Right cardiac atrium (tissue), 5 donors: ENCODE measurements around the gene SH2D4B. TPM values are rescaled to one million over a fixed set of nuclear protein-coding genes. Genes with fewer than 3 reads are reported as not detected.

ENCODE experiments used
- ATAC-seq, 2 donors: fragments of 200-7000 bp; cut with Tn5 transposase; one replicate each; pipeline versions ENCODE4 v1.8.0 to v1.9.1; 2020; ENCODE audit warnings: moderate library complexity in 2 of 2, mild to moderate bottlenecking in 1 of 2
- DNase-seq, 3 donors: peaks; one replicate each; pipeline ENCODE4 v3.0.0-alpha.2; 2020
- H3K27ac ChIP-seq: one replicate; pipeline ENCODE4 v1.5.1; 2013; ENCODE audit warnings: mild to moderate bottlenecking, low read length, control low read depth, moderate library complexity
- H3K27me3 ChIP-seq: one replicate; pipeline ENCODE4 v1.6.1; 2013; ENCODE audit not compliant: control insufficient read depth, insufficient read depth
- H3K4me1 ChIP-seq: one replicate; pipeline ENCODE4 v1.6.1; 2013; ENCODE audit warnings: low read length; ENCODE audit not compliant: control insufficient read depth, insufficient read depth
- H3K4me3 ChIP-seq: one replicate; pipeline ENCODE4 v1.5.1; 2013; ENCODE audit warnings: low read length, control low read depth
- H3K9me3 ChIP-seq: one replicate; pipeline ENCODE4 v1.6.1; 2013; ENCODE audit warnings: low read length; ENCODE audit not compliant: control insufficient read depth
- WGBS: extraction: QIAGEN DNeasy Blood & Tissue Kit; methylation state at CpG from one replicate; pipeline ENCODE4 v1.1.7; 2013; 5-methylcytosine and 5-hydroxymethylcytosine counted together
- intact Hi-C, 4 donors: fragments of 100-400 bp; cut with DNase I; formaldehyde crosslinking; loops; one replicate each; pipeline versions ENCODE4 v1.11.0 to v1.14.0; 2022 to 2023
- polyA plus RNA-seq: library from polyadenylated mRNA; stranded (reverse); fragments of 200-250 nt; gene quantifications from one replicate; pipeline ENCODE4 v1.2.3, GENCODE V29; 2013
- total RNA-seq, 4 donors: library from RNA; stranded (reverse); fragmentation: NEBNext Ultra II Directional; extraction: Animal tissue kit (Norgen Biotek cat#: 25700); gene quantifications; one replicate each; pipeline ENCODE4 v1.2.1, GENCODE V29; 2021
- donor health status: healthy with polysubstance abuse.
- donor health status: DM: no; HTN: yes; CAD: no.
- donor health status: DM: no; HTN: no; CAD: no.
- donor health status: DM: no; HTN: yes; CAD: no; lungs with severe emphysema.
- donor health status: DM: yes; HTN: yes; CAD: no.

SH2D4B gene
- total and polyA plus RNA-seq, 5 donors: not detected

DNA sequence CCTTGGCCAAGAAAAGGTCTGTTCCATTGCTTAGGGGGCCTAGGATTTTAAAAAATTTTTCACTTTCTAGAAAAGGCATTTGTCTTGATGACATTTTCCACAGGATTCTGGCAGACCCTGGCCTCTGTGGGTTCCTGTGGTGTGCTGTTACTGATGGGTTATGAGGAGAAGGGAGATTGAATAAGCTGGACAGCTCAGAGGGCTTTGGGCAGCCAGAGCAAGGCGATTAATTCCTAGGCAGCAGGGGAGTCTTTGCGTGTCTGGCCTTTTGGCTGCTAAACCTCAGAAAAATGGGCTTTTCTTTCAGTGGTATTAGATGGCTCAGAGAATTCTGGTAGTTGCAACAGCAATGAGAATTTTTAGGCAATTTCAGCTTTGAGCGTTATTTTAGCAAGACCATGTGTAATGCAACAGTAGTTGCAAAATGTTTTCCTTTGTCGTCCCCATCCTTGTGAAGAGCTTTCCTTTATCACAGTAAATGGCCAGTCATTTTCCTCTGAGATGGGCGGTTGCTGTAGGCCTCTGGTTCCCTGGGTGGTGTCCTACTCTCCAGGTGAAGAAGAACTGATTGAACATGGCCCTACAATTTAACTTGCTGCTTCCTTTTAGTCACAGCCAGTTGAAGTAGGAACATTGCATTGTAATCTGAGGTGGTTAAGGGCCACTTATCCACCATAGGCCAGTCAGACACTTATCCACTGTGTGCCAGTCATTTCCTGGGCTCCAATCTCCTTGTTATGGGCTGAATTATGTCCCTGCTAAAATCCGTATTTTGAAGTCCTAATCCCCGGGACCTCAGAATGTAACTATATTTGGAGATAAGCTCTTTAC is 43.2 kb downstream of the SH2D4B start:
- Histone ChIP-seq H3K27ac (no peak overlapping the region), H3K27me3 (no peaks in the 10 kb centered on the region), H3K4me3 (no peak overlapping the region), H3K4me1 (no peaks in the 10 kb centered on the region), H3K9me3 (peaks cover 2% of the 10 kb centered on the region)
- intact Hi-C loops: loop anchor here in 1 of 4 donors (10.0 kb wide), 1 partner anchor 136 kb away; no protein-coding TSS in a partner anchor
- 81% methylated on average over 7 of the region's 7 CpGs for WGBS
- no peak for DNase-seq
- no peak for ATAC-seq

DNA sequence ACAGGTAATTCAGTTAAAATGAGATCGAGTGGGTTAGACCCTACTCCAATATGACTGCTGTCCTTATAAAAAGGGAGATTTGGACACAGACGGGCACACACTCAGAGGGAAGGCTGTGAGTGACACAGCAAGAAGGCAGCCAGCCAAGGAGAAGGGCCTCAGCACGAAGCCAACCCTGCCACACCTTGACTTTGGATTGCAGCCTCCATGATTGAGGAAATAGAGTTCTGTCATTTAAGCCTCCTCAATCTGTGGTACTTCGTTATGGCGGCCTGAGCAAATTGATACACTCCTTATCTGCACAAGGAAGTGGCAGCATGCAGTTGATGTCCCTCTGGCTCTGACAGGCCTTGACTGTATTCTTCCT is 43.8 kb downstream of the SH2D4B start:
- 84% methylated on average over 5 of the region's 5 CpGs for WGBS
- no peaks in the 10 kb centered on the region for H3K27me3 ChIP-seq
- ATAC-seq (no peak), DNase-seq (no peak)
- H3K4me3 ChIP-seq: no peak overlapping the region
- no peaks in the 10 kb centered on the region for H3K4me1 ChIP-seq
- intact Hi-C loops: loop anchor here in 1 of 4 donors (10.0 kb wide), 1 partner anchor 137 kb away; no protein-coding TSS in a partner anchor
- peaks cover 2% of the 10 kb centered on the region for H3K9me3 ChIP-seq
- H3K27ac ChIP-seq: no peak overlapping the region

DNA sequence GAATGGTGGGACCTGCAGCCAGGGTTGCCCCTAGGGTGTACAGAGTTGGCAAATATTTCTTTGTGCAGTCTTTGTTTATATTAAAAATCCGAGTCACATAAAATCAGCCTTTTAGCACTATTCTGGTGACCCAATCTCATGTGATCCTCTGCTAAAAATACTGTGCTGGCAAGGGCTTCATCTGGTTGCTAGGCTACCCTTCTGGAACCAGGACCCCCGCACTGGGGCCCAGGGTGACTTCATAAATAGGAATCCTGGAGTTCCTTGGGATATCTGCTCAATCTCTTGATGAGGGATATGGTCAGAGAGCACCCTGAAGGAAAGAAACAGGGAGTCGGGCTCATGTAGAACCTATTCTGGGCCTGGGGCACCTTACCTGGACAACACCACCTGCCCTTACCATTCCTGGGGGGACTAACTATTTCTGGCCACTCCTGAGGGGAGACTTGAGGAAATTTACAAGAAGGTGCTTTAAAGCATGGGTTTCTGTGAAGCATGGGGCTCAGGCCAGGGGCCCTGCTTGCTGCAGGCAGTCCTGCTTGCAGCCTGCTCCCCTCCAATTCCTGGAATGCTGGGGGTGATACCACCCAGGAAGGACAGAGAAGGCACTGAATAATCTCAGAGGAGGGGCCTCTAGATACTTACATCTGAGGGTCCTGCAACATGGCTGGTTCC is 44.7 kb downstream of the SH2D4B start:
- Histone ChIP-seq H3K27ac (no peak overlapping the region), H3K27me3 (no peaks in the 10 kb centered on the region), H3K4me3 (no peak overlapping the region), H3K9me3 (no peaks in the 10 kb centered on the region), H3K4me1 (no peaks in the 10 kb centered on the region)
- 64% methylated on average over 3 of the region's 3 CpGs for WGBS
- ATAC-seq (no peak), DNase-seq (no peak)
- intact Hi-C loops: loop anchor here in 1 of 4 donors (10.0 kb wide), 1 partner anchor 138 kb away; no protein-coding TSS in a partner anchor

- intact Hi-C loops: loop anchor here in 1 of 4 donors (10.0 kb wide), 1 partner anchor 139 kb away; no protein-coding TSS in a partner anchor
- 47% methylated on average over 1 of the region's 1 CpG for WGBS
These were observed 46.0 kb downstream of the SH2D4B start for GRCh38 chr10:80583685-80584084.

DNA sequence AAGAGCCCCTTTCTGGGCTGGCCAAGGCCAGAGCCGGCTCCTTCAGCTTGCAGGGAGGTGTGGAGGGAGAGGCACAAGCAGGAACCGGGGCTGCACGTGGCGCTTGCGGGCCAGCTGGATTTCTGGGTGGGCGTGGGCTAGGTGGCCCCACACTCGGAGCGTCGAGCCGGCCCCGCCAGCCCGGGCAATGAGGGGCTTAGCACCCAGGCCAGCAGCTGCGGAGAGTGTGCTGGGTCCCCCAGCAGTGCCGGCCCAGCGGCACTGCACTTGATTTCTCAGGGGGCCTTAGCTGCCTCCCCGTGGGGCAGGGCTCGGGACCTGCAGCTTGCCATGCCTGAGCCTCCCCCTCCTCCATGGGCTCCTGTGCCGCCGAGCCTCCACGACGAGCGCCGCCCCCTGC is 48.1 kb downstream of the SH2D4B start:
- WGBS: 96% methylated on average over 23 of the region's 23 CpGs
- no peak overlapping the region for H3K27ac ChIP-seq
- peak in 1 of 3 donors; percentile 47 for DNase-seq
- no peaks in the 10 kb centered on the region for H3K27me3 ChIP-seq
- H3K4me1 ChIP-seq: no peaks in the 10 kb centered on the region
- ATAC-seq: no peak
- no peak overlapping the region for H3K4me3 ChIP-seq
- intact Hi-C loops: loop anchor here in 1 of 4 donors (10.0 kb wide), 1 partner anchor 141 kb away; no protein-coding TSS in a partner anchor
- H3K9me3 ChIP-seq: no peaks in the 10 kb centered on the region

More at GRCh38 chr10:80583685-80584084, 46.0 kb downstream of the SH2D4B start:
- H3K27ac ChIP-seq: no peak overlapping the region
- H3K4me3 ChIP-seq: no peak overlapping the region
- ATAC-seq: no peak
- H3K9me3 ChIP-seq: no peaks in the 10 kb centered on the region
- no peak for DNase-seq
- H3K27me3 ChIP-seq: no peaks in the 10 kb centered on the region
- no peaks in the 10 kb centered on the region for H3K4me1 ChIP-seq

DNA sequence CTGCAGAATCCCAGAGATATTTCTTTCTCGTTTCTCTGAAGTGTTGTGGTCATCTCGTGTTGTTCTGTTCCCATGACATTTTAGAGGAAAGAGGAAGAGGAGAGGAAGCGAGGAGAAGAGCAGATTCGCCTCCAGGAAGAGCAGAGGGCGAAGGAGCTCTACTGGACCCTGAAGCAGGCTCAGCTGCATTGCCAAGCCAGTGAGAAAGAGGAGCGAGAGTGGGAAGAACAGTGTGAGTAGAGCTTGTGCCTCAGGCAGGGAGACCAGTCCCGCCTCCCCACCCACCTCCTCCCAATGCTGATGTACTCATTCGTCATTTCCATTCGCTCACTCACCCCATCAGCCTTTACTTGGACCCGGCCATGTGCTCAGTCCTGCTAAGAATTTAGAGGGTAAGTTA is 50.8 kb downstream of the SH2D4B start:
- H3K4me3 ChIP-seq: no peak overlapping the region
- H3K4me1 ChIP-seq: no peaks in the 10 kb centered on the region
- WGBS: 72% methylated on average over 10 of the region's 10 CpGs
- H3K27ac ChIP-seq: no peak overlapping the region
- H3K27me3 ChIP-seq: no peaks in the 10 kb centered on the region
- intact Hi-C loops: loop anchor here in 1 of 4 donors (10.0 kb wide), 1 partner anchor 144 kb away; no protein-coding TSS in a partner anchor
- H3K9me3 ChIP-seq: no peaks in the 10 kb centered on the region
- DNase-seq (no peak), ATAC-seq (no peak)

GRCh38 chr10:80589726-80590373 is 52.1 kb downstream of the SH2D4B start:
- Histone ChIP-seq H3K27ac (no peak overlapping the region), H3K9me3 (no peaks in the 10 kb centered on the region), H3K4me3 (no peak overlapping the region), H3K4me1 (no peaks in the 10 kb centered on the region), H3K27me3 (no peaks in the 10 kb centered on the region)
- ATAC-seq: no peak
- intact Hi-C loops: loop anchor here in 1 of 4 donors (10.0 kb wide), 1 partner anchor 145 kb away; no protein-coding TSS in a partner anchor
- 70% methylated on average over 5 of the region's 5 CpGs for WGBS
- no peak for DNase-seq

DNA sequence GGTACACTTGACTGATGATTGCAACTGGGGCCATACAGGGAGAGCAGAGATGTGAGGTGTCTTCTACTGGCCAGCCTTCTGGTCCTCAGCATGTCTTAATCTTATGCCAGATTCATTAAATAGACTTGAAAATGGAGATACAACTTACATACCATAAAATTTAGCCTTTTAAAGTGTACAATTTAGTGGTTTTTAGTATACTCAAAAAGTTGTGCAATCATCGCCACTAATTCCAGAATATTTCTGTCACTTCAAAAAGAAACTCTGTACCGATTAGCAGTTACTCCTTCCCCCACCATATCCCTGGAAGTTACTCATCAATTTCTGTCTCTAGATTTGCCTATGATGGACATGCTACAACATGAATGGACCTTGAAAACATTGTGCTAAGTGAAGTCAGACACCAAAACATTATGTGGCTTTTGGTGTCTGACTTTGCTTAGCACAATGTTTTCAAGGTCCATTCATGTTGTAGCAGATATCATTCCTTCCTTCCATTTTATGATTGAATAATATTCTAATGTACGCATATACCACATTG is 53.0 kb downstream of the SH2D4B start:
- no peaks in the 10 kb centered on the region for H3K4me1 ChIP-seq
- intact Hi-C loops: no loop called here
- 89% methylated on average over 3 of the region's 3 CpGs for WGBS
- H3K27me3 ChIP-seq: no peaks in the 10 kb centered on the region
- H3K9me3 ChIP-seq: no peaks in the 10 kb centered on the region
- ATAC-seq (no peak), DNase-seq (no peak)
- no peak overlapping the region for H3K4me3 ChIP-seq
- H3K27ac ChIP-seq: no peak overlapping the region

GRCh38 chr10:80596391-80597257 is 58.9 kb downstream of the SH2D4B start:
- DNase-seq: no peak
- H3K27ac ChIP-seq: no peak overlapping the region
- H3K4me3 ChIP-seq: no peak overlapping the region
- ATAC-seq: peak in 1 of 2 donors; percentile 64
- H3K4me1 ChIP-seq: no peaks in the 10 kb centered on the region
- no peaks in the 10 kb centered on the region for H3K27me3 ChIP-seq
- intact Hi-C loops: no loop called here
- no peaks in the 10 kb centered on the region for H3K9me3 ChIP-seq
- 61% methylated on average over 15 of the region's 15 CpGs for WGBS
